Nephron progenitor cell (in vitro differentiated cells): ENCODE results near the gene EEF1A2.
A peak's percentile ranks its signal among the peaks of the same experiment; 100 is the strongest.

Source experiments
- DNase-seq: peaks from one replicate; pipeline ENCODE4 v3.0.0; 2021
- H3K27ac Mint-ChIP-seq: 2 replicates; pipeline ENCODE4 v1.8.0; 2021; ENCODE audit warnings: mild to moderate bottlenecking, moderate library complexity, mixed read lengths
- H3K27me3 Mint-ChIP-seq: 2 replicates; pipeline ENCODE4 v1.8.0; 2021; ENCODE audit warnings: mild to moderate bottlenecking, low read depth, mixed read lengths; ENCODE audit not compliant: poor library complexity
- H3K36me3 Mint-ChIP-seq: 2 replicates; pipeline ENCODE4 v1.8.0; 2021; ENCODE audit warnings: low read depth, mixed read lengths
- H3K4me1 Mint-ChIP-seq: 2 replicates; pipeline ENCODE4 v1.8.0; 2021; ENCODE audit warnings: mixed read lengths
- H3K4me3 Mint-ChIP-seq: 2 replicates; pipeline ENCODE4 v1.8.0; 2021; ENCODE audit warnings: mild to moderate bottlenecking, moderate library complexity, mixed read lengths
- H3K9me3 Mint-ChIP-seq: 2 replicates; pipeline ENCODE4 v1.8.0; 2021; ENCODE audit warnings: mild to moderate bottlenecking, moderate library complexity, mixed read lengths
- TF ChIP-seq, protein P1 (sequence below): fragments of 200-600 bp; sonication (generic); IDR thresholded peaks from 2 replicates; pipeline ENCODE4 v1.5.0; 2021; ENCODE audit warnings: antibody characterized with exemption

Gene EEF1A2

GRCh38 chr20:63496596-63497120 is 2.2 kb downstream of the EEF1A2 start:
- peaks cover 6% of the 10 kb centered on the region for H3K4me1 Mint-ChIP-seq
- no peaks in the 10 kb centered on the region for H3K9me3 Mint-ChIP-seq
- TF ChIP-seq, protein P1, sequence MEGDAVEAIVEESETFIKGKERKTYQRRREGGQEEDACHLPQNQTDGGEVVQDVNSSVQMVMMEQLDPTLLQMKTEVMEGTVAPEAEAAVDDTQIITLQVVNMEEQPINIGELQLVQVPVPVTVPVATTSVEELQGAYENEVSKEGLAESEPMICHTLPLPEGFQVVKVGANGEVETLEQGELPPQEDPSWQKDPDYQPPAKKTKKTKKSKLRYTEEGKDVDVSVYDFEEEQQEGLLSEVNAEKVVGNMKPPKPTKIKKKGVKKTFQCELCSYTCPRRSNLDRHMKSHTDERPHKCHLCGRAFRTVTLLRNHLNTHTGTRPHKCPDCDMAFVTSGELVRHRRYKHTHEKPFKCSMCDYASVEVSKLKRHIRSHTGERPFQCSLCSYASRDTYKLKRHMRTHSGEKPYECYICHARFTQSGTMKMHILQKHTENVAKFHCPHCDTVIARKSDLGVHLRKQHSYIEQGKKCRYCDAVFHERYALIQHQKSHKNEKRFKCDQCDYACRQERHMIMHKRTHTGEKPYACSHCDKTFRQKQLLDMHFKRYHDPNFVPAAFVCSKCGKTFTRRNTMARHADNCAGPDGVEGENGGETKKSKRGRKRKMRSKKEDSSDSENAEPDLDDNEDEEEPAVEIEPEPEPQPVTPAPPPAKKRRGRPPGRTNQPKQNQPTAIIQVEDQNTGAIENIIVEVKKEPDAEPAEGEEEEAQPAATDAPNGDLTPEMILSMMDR, result no peak
- no peak overlapping the region for H3K4me3 Mint-ChIP-seq
- no peaks in the 10 kb centered on the region for H3K36me3 Mint-ChIP-seq
- peaks cover 75% of the 10 kb centered on the region for H3K27me3 Mint-ChIP-seq
- DNase-seq, result no peak
- H3K27ac Mint-ChIP-seq, result no peak overlapping the region

DNA sequence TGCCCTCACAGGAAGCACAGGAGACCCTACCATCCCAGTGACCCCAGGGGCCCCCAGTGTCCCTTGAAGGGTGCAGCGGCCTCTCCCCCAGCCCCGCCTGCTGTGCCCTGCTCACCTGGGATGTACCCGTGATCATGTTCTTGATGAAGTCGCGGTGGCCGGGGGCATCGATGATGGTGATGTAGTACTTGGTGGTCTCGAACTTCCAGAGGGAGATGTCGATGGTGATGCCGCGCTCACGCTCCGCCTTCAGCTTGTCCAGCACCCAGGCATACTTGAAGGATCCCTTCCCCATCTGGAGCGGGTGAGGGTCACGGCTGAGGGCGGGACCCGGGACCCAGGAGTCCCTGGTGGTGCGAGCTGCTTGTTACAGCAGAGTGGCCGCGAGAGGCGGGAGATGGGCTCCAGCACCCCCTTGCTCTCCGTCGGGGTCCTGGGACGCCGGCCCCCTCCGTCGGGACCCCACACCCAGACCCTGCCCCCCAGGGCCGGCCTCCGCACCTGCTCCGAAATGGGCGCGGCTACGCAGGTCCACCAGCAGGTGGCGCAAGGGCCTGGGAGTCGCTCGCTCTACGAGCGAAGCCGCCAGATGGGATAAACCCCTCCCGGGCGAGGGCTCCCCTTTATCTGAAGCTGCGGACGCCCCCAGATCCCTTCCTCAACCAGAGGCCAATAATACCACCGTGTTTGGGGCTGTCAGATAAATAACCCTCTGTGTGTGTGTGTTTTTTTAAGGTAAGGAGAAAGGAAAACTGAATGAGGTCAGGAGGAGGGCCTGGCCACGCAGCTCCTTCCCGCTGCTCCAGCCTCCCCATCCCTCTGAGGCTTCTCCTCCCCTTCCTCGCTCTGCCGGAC is 2.9 kb downstream of the EEF1A2 start:
- Mint-ChIP-seq H3K27me3 (peaks cover 76% of the 10 kb centered on the region), H3K9me3 (no peaks in the 10 kb centered on the region), H3K4me1 (peaks cover 2% of the 10 kb centered on the region), H3K27ac (no peak overlapping the region), H3K36me3 (no peaks in the 10 kb centered on the region), H3K4me3 (no peak overlapping the region)
- TF ChIP-seq, protein P1, result peak; percentile 96
- DNase-seq, result peak; percentile 87

GRCh38 chr20:63495167-63495720 is 3.6 kb downstream of the EEF1A2 start:
- TF ChIP-seq, protein P1, result no peak
- no peak for DNase-seq
- no peaks in the 10 kb centered on the region for H3K36me3 Mint-ChIP-seq
- H3K27me3 Mint-ChIP-seq, result peaks cover 78% of the 10 kb centered on the region
- no peaks in the 10 kb centered on the region for H3K9me3 Mint-ChIP-seq
- H3K4me1 Mint-ChIP-seq, result no peaks in the 10 kb centered on the region
- no peak overlapping the region for H3K27ac Mint-ChIP-seq
- H3K4me3 Mint-ChIP-seq, result no peak overlapping the region

DNA sequence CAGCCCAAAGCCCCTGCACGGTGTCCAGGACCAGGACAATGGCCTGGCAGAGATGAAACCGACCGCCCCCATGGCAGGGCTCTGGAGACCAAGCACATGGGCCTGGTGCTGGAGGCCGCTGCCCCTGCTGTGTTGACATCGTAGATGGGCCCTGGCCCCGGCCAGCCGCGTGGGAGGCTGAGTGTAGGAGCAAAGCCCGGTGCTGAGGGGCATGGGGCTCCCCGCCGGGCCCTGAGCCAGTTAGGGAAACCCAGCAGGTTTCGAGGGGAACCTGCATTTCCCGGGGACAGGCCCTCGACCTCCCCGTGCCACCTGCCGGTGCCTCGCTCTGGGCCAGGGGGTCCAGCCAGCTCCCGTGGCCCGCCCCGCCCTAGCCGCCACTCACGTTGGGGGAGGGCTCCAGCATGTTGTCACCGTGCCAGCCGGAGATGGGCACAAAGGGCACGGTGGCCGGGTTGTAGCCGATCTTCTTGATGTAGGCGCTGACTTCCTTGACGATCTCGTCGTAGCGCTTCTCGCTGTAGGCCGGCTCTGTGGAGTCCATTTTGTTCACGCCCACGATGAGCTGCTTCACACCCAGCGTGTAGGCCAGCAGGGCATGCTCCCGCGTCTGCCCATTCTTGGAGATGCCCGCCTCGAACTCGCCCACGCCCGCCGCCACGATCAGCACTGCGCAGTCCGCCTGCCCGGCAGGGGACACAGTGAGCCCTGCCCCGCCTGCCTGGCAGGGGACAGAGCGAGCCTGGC is 4.3 kb downstream of the EEF1A2 start:
- DNase-seq, result no peak
- TF ChIP-seq, protein P1, result no peak
- peaks cover 78% of the 10 kb centered on the region for H3K27me3 Mint-ChIP-seq
- H3K27ac Mint-ChIP-seq, result no peak overlapping the region
- no peak overlapping the region for H3K4me3 Mint-ChIP-seq
- H3K9me3 Mint-ChIP-seq, result no peaks in the 10 kb centered on the region
- H3K36me3 Mint-ChIP-seq, result no peaks in the 10 kb centered on the region
- no peaks in the 10 kb centered on the region for H3K4me1 Mint-ChIP-seq

DNA sequence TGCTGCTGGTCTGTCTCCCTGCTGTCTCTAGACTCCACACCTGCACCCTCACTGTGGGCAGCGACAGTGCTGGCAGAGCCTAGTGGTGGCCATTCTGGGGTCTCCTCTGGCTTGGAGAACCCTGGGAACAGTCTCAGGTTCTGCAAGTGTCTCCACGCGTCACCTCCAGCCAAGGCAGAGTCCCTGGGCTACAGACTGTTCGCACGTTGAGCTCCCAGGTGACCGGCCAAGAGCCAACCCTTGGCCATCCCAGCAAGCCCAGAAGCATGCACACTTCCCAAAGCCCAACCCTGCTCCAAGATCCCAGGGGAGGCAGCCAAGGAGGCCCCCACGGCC is 4.8 kb downstream of the EEF1A2 start:
- H3K4me1 Mint-ChIP-seq, result no peaks in the 10 kb centered on the region
- H3K4me3 Mint-ChIP-seq, result no peak overlapping the region
- H3K36me3 Mint-ChIP-seq, result no peaks in the 10 kb centered on the region
- DNase-seq, result no peak
- H3K9me3 Mint-ChIP-seq, result no peaks in the 10 kb centered on the region
- H3K27ac Mint-ChIP-seq, result no peak overlapping the region
- TF ChIP-seq, protein P1, result no peak
- H3K27me3 Mint-ChIP-seq, result peaks cover 78% of the 10 kb centered on the region
